NT2/D1 (cell line): ENCODE data around the gene UPK3A.
"Not testable (repeated sequence)": the region's sequence is repeated elsewhere in the genome, so short reads cannot be mapped to it uniquely, and the experiment has no call there.

Experiments used
- SUZ12 ChIP-seq: IDR thresholded peaks from 2 replicates; pipeline ENCODE4 v1.6.1; 2011; ENCODE audit not compliant: insufficient read length, insufficient read depth; ENCODE audit errors: extremely low read depth
- ZNF274 ChIP-seq: IDR thresholded peaks from 2 replicates; pipeline ENCODE4 v1.6.1; 2011; ENCODE audit warnings: mild to moderate bottlenecking, low read depth, low read length

DNA sequence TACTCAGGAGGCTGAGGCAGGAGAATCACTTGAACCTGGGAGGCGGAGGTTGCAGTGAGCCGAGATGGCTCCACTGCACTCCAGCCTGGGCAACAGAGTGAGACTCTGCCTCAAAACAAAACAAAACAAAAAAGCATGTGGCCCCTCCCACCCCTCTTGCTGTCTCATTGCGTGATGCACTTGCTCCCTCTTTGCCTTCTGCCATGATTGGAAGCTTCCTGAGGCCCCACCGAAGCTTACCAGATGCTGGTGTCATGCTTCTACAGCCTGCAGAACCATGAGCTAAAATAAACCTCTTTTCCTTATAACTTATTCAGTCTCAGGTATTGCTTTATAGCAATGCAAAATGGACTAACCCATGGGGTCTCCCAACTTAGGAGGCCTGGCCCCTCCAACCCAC, 26.8 kb upstream of the UPK3A start:
- TF ChIP-seq ZNF274, SUZ12: not testable (repeated sequence)
